ENCODE data around the gene P2RY6. TPM values are rescaled to one million over a fixed set of nuclear protein-coding genes. Genes with fewer than 3 reads are reported as not detected.

P2RY6 gene
- total and polyA plus RNA-seq, 12 donors, result 0.33 to 5.9 (median 3.9) TPM

DNA sequence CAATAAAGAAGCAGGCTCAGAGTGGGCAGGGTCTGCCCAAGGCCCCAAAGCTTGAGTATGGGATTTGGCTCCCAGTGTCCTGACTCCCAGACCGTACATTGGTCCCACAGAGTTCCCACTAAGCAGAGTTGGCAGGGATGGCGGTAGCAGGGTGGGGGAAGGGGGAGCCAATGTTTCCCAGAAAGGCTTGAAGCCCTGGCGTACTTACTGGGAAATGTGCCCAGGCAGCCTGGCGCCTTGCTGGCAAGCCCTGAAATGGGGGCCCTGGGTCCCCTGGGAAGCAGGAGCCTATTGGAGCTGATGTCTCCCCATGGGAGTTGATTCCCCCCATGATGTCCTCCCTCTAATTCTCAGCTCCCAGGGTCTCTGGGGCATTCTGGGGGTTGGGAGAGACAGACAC, 45.2 kb downstream of the P2RY6 start:
- TF ChIP-seq, protein P1, sequence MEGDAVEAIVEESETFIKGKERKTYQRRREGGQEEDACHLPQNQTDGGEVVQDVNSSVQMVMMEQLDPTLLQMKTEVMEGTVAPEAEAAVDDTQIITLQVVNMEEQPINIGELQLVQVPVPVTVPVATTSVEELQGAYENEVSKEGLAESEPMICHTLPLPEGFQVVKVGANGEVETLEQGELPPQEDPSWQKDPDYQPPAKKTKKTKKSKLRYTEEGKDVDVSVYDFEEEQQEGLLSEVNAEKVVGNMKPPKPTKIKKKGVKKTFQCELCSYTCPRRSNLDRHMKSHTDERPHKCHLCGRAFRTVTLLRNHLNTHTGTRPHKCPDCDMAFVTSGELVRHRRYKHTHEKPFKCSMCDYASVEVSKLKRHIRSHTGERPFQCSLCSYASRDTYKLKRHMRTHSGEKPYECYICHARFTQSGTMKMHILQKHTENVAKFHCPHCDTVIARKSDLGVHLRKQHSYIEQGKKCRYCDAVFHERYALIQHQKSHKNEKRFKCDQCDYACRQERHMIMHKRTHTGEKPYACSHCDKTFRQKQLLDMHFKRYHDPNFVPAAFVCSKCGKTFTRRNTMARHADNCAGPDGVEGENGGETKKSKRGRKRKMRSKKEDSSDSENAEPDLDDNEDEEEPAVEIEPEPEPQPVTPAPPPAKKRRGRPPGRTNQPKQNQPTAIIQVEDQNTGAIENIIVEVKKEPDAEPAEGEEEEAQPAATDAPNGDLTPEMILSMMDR (IDR thresholded peaks at IDR 0.05), result no peak
- TF ChIP-seq POLR2A (IDR thresholded peaks at IDR 0.05), result no peak
- no peaks in the 10 kb centered on the region for H3K27me3 ChIP-seq
- H3K36me3 ChIP-seq (replicated peaks in 1 of 2), result no peaks in the 10 kb centered on the region
- H3K9me3 ChIP-seq (replicated peaks in 1 of 3), result no peaks in the 10 kb centered on the region
- no peak overlapping the region for H3K4me3 ChIP-seq
- DNase-seq, result peak in 3 of 7 donors; percentile 41 to 53 (median 48)
- intact Hi-C loops (cut with DNase I), result no loop called here
- peaks cover 0 to 18% of the 10 kb centered on the region in 2 donors for H3K4me1 ChIP-seq (replicated peaks in 1 of 2)
- peak overlapping the region in 1 of 5 donors; percentile 65 for H3K27ac ChIP-seq
- WGBS, 4 donors, result 57 to 73% (median 69%) methylated on average over 2 to 4 of the region's 4 CpGs

DNA sequence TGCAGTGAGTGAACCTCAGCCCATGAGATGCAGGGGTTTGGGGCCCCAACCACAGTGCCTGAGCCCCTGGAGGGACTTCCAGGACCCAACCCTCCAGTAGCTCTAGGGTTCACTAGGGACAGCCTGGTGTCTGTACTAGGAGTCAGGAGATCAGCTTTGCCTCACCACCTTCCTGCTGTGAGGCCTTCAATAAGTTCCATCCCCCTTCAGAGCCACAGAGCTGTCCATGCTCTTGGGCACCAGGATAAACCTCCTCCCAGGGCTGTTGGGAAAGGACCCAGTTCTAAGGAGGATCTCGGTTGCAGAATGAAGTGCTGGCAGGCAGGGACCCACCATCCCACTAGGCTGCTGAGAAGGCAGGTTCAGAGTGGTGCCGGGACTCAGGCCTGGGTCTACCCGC, 45.7 kb downstream of the P2RY6 start:
- Histone ChIP-seq H3K27ac (peak overlapping the region in 1 of 5 donors; percentile 65), H3K4me3 (no peak overlapping the region), H3K27me3 (no peaks in the 10 kb centered on the region), H3K36me3 (replicated peaks in 1 of 2) (no peaks in the 10 kb centered on the region), H3K4me1 (replicated peaks in 1 of 2) (peaks cover 0 to 23% of the 10 kb centered on the region in 2 donors), H3K9me3 (replicated peaks in 1 of 3) (no peaks in the 10 kb centered on the region)
- intact Hi-C loops (cut with DNase I), result no loop called here
- 58 to 88% (median 86%) methylated on average over 3 of the region's 3 CpGs; no CpG with 5 or more reads in 1 of the 4 donors for WGBS, 4 donors
- TF ChIP-seq, protein P1 (IDR thresholded peaks at IDR 0.05), result no peak
- TF ChIP-seq POLR2A (IDR thresholded peaks at IDR 0.05), result no peak
- DNase-seq, result no peak

DNA sequence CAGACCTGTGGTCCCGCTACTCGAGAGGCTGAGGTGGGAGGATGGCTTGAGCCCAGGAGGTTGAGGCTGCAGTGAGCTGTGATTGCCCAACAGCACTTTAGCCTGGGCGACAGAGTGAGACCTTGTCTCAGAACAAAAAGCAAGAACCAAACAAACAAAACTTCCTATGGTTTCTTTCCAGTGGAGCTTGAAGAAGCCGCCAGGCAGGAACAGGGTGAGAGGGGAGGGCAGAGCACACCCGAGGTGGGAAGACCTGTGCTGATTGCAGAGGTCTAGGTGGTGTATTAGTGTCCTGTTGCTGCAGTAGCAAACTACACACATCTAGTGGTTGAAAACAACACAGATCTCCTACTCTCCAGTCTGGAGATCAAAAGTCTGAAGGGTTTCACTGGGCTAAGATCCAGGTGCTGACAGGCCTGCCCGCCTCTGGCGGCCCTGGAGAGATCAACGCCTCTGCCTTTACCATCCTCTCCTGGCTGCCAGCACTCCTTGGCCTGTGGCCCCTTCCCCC, 46.4 kb downstream of the P2RY6 start:
- Histone ChIP-seq H3K27me3 (no peaks in the 10 kb centered on the region), H3K27ac (peak overlapping the region in 2 of 5 donors; percentile 8 to 65), H3K4me3 (no peak overlapping the region), H3K36me3 (replicated peaks in 1 of 2) (no peaks in the 10 kb centered on the region), H3K4me1 (replicated peaks in 1 of 2) (peaks cover 2 to 30% of the 10 kb centered on the region in 2 donors), H3K9me3 (replicated peaks in 1 of 3) (no peaks in the 10 kb centered on the region)
- 76 to 83% (median 80%) methylated on average over 8 of the region's 8 CpGs for WGBS, 4 donors
- DNase-seq, result no peak
- TF ChIP-seq POLR2A (IDR thresholded peaks at IDR 0.05), result no peak
- intact Hi-C loops (cut with DNase I), result no loop called here

DNA sequence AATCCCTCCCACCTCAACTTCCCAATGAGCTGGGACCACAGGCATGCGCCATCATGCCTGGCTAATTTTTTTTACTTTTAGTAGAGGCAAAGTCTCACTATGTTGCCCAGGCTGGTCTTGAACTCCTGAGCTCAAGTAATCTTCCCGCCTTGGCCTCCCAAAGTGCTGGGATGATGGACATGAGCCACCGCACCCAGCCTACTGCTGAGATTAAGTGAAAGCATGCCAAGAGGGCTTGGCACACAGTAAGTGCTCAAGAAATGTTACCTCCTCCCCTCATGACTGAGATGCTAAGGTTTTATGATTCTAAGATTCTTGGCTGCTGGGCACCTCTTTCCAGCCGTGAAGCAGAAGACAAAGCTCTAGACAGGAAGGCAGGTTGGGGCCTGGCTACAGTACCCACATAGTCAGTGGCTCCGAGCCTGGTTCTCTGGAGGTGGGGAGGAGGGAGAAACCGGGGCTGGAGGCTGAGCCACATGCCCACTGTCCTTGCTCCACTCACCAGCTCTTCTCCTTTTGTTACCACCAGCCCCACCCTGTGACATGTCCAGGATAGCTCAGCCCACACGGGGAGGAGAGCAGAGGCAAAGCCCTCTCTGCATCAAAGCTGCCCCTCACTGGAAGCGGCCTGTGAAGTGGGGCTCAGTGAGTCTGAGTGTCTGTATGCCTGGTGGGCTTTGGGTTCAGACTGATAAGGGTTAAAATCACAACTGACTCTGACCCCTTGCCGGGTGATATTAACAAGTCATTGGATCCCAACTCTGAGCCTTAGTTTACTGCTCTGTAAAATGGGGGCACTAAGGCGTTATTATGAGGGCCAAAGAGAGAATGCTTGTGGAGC, 48.8 kb downstream of the P2RY6 start:
- peak overlapping the region in 3 of 5 donors; percentile 18 to 90 (median 74) for H3K27ac ChIP-seq
- intact Hi-C loops (cut with DNase I), result no loop called here
- H3K4me1 ChIP-seq (replicated peaks in 1 of 2), result peaks cover 6 to 39% of the 10 kb centered on the region in 2 donors
- no peak overlapping the region for H3K4me3 ChIP-seq
- TF ChIP-seq, protein P1 (IDR thresholded peaks at IDR 0.05), result no peak
- no peak for TF ChIP-seq POLR2A (IDR thresholded peaks at IDR 0.05)
- H3K9me3 ChIP-seq (replicated peaks in 1 of 3), result no peaks in the 10 kb centered on the region
- no peak for DNase-seq
- no peaks in the 10 kb centered on the region for H3K27me3 ChIP-seq
- H3K36me3 ChIP-seq (replicated peaks in 1 of 2), result no peaks in the 10 kb centered on the region
- 58 to 72% (median 67%) methylated on average over 7 to 10 of the region's 10 CpGs for WGBS, 4 donors
